Measurements from ENCODE around the gene DUOXA1. TPM values are rescaled to one million over a fixed set of nuclear protein-coding genes. Genes with fewer than 3 reads are reported as not detected.

DUOXA1 gene
- total and polyA plus RNA-seq, 2 of the 4 experiments (the other 2 are of a cell fraction) = 0.02 TPM; not detected in 1

GRCh38 chr15:45123397-45123796 is 6.3 kb downstream of the DUOXA1 start:
- Histone ChIP-seq H2BK20ac (ENCODE audit: low read depth, low read length) (no peak overlapping the region), H4K20me1 (ENCODE audit: insufficient read depth, low read length) (no peaks in the 10 kb centered on the region), H2AK9ac (replicated peaks; ENCODE audit: low read depth, low read length, poor library complexity) (no peak overlapping the region), H4K8ac (ENCODE audit: low read depth in 2 of 2, low read length in 2 of 2) (no peak overlapping the region), H2BK5ac (ENCODE audit: low read depth, low read length, poor library complexity, severe bottlenecking) (no peak overlapping the region), H3K27me3 (ENCODE audit: control insufficient read depth, insufficient read depth, low read length) (peaks cover 28% of the 10 kb centered on the region), H3K14ac (replicated peaks; ENCODE audit: low read depth, low read length) (no peak overlapping the region), H3K27ac (ENCODE audit: insufficient read depth, low read length) (no peak overlapping the region), H3K9ac (ENCODE audit: low read depth, low read length) (no peak overlapping the region), H3K4me1 (ENCODE audit: control insufficient read depth, insufficient read depth, low read length) (peaks cover 3% of the 10 kb centered on the region), H3K18ac (ENCODE audit: low read depth, low read length) (no peak overlapping the region), H2BK15ac (ENCODE audit: low read depth, low read length) (no peak overlapping the region), H4K91ac (ENCODE audit: insufficient read depth, low read depth, low read length) (no peak overlapping the region), H3K56ac (ENCODE audit: extremely low read depth, insufficient read depth, low read length) (no peak overlapping the region), H3K9me1 (ENCODE audit: insufficient read depth, low read length) (no peaks in the 10 kb centered on the region), H2BK120ac (ENCODE audit: low read depth, low read length) (no peak overlapping the region), H3K4me2 (ENCODE audit: low read depth, low read length) (no peak overlapping the region), H3K9me3 (ENCODE audit: control insufficient read depth, insufficient read depth, low read length) (no peaks in the 10 kb centered on the region), H4K5ac (ENCODE audit: low read depth, low read length) (no peak overlapping the region), H3K79me1 (ENCODE audit: low read depth in 1 of 2, low read length in 2 of 2) (no peaks in the 10 kb centered on the region), H3K23ac (ENCODE audit: low read depth, low read length) (no peak overlapping the region), H2AFZ (replicated peaks; ENCODE audit: low read length, poor library complexity) (no peak overlapping the region), H3K4me3 (ENCODE audit: insufficient read depth, low read depth, low read length) (no peak overlapping the region), H3K36me3 (ENCODE audit: control insufficient read depth, insufficient read depth, low read length) (no peaks in the 10 kb centered on the region), H2AK5ac (ENCODE audit: low read depth, low read length) (no peak overlapping the region), H3K4ac (ENCODE audit: low read depth, low read length) (no peak overlapping the region)
- ATAC-seq (ENCODE audit: low read depth) = no peak
- intact Hi-C loops (cut with micrococcal nuclease) (no loop called here), dilution Hi-C loops (cut with HindIII; ENCODE audit: low sequenced_read_pairs, unreplicated experiment) (no loop called here), in situ Hi-C loops (cut with MboI; ENCODE audit: low sequenced_read_pairs) (no loop called here)
- no TSS peak for BruUV-seq (replicated peaks)
- no peak for TF ChIP-seq CEBPB (IDR thresholded peaks at IDR 0.05; ENCODE audit: low read depth, low read length)
- TF ChIP-seq USF2 (IDR thresholded peaks at IDR 0.05; ENCODE audit: low read depth, low read length) = no peak
- TF ChIP-seq MAFK (IDR thresholded peaks at IDR 0.05; ENCODE audit: low read depth, low read length) = no peak
- no peak for TF ChIP-seq MAZ (IDR thresholded peaks at IDR 0.05; ENCODE audit: borderline replicate concordance, low read depth, low read length)
- TF ChIP-seq FOS (IDR thresholded peaks at IDR 0.05; ENCODE audit: low read depth, low read length) = no peak
- TF ChIP-seq MXI1 (IDR thresholded peaks at IDR 0.05; ENCODE audit: borderline replicate concordance, low read depth, low read length) = no peak
- no peak for TF ChIP-seq RAD21 (IDR thresholded peaks at IDR 0.05; ENCODE audit: low read length)
- no peak for TF ChIP-seq SMC3 (IDR thresholded peaks at IDR 0.05; ENCODE audit: low read depth, low read length)
- no peak for DNase-seq
- CTCF ChIA-PET = interaction anchor here (1.0 kb wide), 1 partner anchor 40 kb away, joined by 3 read pairs; no protein-coding TSS in a partner anchor
- POLR2A ChIA-PET (ENCODE audit: unreplicated experiment) = no interaction called here

Data from IMR-90 (cell line).